Stimulated activated CD4-positive, alpha-beta T cell treated with anti-CD3 and anti-CD28 coated beads, Interleukin-1b, Interleukin-23, amount 100 ng/mL, for 48 hours (primary cell): Measurements from ENCODE around the gene CEP95.
"Not testable (repeated sequence)": the region's sequence is repeated elsewhere in the genome, so short reads cannot be mapped to it uniquely, and the experiment has no call there.

Experiments
- DNase-seq: peaks from one replicate; pipeline ENCODE4 v3.0.0-alpha.2; 2020

Gene CEP95

DNA sequence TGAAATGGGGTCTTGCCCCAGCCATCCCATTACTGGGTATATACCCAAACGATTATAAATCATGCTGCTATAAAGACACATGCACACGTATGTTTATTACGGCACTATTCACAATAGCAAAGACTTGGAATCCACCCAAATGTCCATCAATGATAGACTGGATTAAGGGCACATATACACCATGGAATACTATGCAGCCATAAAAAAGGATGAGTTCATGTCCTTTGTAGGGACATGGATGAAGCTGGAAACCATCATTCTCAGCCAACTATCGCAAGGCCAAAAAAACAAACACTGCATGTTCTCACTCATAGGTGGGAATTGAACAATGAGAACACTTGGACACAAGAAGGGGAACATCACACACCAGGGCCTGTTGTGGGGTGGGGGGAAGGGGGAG, 70.2 kb downstream of the CEP95 start:
- not testable (repeated sequence) for DNase-seq

DNA sequence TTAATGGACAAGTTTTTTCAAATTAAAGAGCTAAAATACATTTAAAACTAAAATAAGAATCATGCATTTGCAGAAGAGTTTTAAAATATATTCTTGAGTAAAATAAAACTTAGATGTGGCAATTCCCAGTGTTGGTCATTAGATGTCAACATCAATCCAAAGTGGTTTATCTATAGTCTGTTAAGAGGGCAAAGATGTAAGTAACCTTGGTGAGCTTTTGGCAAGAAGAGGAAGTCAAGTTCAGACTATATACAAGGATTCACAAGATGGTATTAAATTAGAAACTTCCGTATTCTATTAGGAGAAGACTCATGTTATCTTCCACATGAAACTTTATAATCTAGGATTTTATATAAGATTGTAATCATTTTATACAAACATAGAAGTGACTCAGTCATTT, 73.1 kb downstream of the CEP95 start:
- no peak for DNase-seq

DNA sequence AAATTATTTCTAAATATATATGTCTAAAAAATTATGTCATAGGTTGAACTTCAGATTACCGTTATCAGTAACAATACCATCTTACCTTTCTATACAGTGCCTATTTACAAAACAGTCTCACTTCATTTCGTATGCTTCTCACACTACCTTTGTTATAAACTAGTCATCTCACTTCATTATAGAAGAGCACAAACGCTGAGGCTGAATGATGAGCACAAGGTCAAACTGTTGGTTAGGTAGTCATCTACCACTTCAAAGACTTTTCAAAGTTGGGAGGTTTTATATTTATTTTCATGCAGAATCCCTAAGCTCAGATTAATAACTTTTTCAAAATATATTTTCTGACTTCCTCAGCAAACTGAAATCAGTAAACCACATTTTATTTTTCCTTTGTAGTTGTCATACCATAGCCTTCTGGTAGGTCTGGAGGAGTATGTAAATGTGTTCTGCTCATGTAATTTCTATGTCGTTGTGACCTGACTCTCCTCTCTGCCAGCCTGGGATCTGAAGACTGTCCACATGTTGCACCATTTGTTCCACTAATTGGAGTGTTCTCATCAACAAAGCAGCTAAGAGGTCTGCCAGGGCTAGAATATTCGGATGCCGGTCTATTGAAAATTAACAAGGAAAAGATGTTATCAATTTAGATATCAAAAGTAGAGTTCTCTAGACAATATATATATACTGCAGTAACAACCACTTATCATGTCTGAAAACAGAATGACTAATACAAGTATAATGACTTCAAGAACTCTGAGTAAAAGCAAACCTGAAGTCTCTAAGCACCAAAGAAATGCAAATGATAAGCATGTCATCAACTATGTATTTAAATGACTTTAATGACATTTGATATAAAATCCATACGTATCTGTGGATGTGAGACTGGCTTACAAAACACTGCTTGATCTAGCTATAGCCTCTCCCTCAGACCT, 73.9 kb downstream of the CEP95 start:
- no peak for DNase-seq

DNA sequence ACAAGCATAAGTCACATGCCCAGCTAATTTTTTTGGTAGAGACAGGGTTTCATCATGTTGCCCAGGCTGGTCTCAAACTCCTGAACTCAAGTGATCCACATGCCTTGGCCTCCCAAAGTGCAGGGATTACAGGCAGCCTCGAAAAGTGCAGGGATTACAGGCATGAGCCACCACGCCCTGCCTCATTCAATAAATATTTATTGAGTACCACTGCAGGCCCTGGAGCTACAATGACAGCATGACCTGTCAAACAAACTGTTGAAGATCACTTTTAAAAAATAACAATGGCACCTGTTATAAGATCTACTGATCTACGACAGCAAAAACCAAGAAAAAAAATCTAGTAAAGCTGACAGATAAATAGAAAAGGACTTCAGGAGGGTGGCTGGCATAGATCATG, 76.3 kb downstream of the CEP95 start:
- DNase-seq = no peak

DNA sequence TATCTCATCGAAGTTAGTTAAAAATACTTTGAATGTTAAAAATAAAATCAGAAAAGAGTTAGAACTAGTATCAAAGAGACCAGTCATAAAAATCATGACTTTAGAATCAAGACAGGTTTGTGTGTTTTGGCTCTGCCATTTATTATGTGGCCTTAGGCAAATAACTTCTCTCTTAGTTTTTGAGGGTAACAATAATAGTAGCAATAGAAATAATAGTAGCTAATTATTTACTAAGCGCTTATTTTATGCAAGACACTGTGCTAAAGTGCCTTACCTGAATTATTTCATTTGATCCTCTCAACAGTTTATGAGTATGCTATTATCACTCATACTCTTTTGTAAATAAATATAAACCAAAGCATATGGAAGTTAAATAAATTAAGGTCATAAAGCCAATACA, 78.4 kb downstream of the CEP95 start:
- no peak for DNase-seq
